ENCODE measurements around the gene INHA. TPM values are rescaled to one million over a fixed set of nuclear protein-coding genes. Genes with fewer than 3 reads are reported as not detected.

Gene INHA
- total RNA-seq, 3 donors from 2014 or later (not counting 1 experiment from before 2014, with no cell fraction given): not detected

DNA sequence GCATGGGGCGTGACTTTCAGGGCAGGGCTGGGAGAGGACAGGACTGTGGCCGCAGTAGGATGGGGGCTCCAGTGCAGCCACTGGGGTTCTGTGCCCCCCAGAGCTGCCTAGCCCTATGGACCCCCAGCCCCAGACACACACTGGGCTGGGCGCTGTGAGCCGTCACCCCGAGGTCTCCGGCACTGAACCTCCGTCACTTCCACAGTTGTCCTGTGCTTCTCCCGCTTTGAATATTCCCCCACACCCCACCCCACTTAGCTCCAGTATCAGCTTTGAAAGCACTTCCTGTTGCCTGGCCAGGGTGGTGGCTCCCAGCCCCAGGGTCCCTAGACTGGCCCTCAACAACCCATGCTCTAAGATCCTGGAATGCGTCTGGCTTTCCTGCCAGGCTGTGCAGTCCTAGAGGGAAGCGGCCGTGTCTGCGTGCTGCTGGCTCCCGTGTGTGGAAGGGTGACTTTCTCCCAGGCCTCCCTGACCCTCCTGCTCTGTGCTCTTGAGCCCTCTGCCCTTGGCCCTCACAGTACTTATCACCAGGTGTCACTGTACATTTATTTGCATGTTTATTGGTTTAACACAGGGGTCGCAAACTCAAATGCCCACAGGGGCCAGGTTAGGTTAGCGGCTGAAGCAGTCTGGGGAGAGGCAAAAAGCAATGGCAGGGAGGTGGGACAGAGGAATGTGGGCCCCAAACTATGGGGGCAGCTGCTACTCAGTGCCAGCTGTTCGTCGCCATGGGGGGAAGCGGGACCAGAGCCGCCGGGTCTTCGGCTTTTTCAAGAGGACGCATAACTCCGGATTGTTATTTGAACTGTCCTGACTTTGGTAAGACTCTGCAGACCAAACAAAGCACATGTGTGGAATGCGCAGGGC, 10.7 kb upstream of the INHA start:
- no peak overlapping the region for H3K27ac Mint-ChIP-seq
- intact Hi-C loops (cut with micrococcal nuclease): no loop called here
- no peak for ATAC-seq
- H3K9me3 Mint-ChIP-seq: no peaks in the 10 kb centered on the region
- no peaks in the 10 kb centered on the region for H3K36me3 Mint-ChIP-seq
- Histone ChIP-seq H3K4me1 (ENCODE audit: control insufficient read depth, insufficient read depth, low read length) (no peaks in the 10 kb centered on the region), H3K27ac (ENCODE audit: low read length) (no peak overlapping the region), H3K4me3 (ENCODE audit: low read length) (no peak overlapping the region), H3K27me3 (ENCODE audit: control insufficient read depth, insufficient read depth, low read length) (no peaks in the 10 kb centered on the region), H3K36me3 (ENCODE audit: control insufficient read depth, insufficient read depth, low read length) (no peaks in the 10 kb centered on the region), H3K9me3 (ENCODE audit: control insufficient read depth, insufficient read depth, low read length) (no peaks in the 10 kb centered on the region)
- no peaks in the 10 kb centered on the region for H3K4me1 Mint-ChIP-seq
- H3K4me3 Mint-ChIP-seq: no peak overlapping the region
- TF ChIP-seq, protein P1, sequence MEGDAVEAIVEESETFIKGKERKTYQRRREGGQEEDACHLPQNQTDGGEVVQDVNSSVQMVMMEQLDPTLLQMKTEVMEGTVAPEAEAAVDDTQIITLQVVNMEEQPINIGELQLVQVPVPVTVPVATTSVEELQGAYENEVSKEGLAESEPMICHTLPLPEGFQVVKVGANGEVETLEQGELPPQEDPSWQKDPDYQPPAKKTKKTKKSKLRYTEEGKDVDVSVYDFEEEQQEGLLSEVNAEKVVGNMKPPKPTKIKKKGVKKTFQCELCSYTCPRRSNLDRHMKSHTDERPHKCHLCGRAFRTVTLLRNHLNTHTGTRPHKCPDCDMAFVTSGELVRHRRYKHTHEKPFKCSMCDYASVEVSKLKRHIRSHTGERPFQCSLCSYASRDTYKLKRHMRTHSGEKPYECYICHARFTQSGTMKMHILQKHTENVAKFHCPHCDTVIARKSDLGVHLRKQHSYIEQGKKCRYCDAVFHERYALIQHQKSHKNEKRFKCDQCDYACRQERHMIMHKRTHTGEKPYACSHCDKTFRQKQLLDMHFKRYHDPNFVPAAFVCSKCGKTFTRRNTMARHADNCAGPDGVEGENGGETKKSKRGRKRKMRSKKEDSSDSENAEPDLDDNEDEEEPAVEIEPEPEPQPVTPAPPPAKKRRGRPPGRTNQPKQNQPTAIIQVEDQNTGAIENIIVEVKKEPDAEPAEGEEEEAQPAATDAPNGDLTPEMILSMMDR (IDR thresholded peaks at IDR 0.05): no peak
- no peak for DNase-seq
- peaks cover 8 to 17% of the 10 kb centered on the region in 2 donors for H3K27me3 Mint-ChIP-seq (ENCODE audit: low read depth in 2 of 2)
- 91% methylated on average over 24 of the region's 24 CpGs for WGBS (ENCODE audit: insufficient coverage)

DNA sequence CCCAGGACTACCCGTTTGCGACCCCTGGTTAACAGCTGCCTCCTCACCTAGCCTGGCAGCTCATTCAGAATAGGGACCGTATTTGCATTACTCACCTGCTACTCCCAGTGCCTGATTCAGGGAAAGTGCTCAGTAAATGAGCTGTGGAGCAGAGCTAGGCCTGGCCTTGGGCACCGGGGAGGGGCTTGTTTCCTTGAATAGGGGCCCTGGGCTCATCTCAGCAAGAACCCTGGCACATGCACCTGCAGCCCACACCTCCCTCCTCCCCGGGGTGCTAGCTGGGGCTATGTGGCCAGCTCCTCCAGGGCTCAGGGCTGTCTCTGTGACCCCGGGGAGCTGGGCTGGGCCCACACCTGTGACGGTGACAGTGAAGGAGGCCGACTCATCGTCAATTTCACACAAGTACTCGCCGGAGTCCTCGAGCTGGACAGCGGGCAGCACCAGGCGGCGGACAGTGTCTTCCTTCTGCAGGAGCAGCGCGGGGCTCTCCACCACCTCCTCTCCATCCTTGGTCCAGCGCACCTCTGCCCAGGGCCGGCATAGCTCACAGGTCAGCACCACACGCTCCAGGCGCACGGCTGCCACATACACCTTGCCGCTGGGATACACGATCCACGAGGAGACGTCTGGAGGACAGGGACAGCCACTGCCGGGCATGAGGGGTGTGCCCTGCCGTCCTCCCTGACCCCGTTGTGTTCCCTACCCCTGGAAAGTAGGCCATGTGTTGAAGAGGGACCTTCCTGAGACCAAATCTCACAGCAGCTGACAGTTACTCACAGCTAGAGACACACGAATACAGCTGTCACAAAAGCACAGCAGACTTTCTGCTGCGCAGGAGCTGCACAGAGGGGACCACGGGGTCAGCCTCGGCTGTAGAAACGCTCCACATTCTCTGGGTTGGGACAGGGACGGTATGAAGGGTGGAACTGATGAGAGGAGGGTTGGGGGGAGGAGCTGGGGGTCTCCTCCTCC, 9.8 kb upstream of the INHA start:
- Histone ChIP-seq H3K36me3 (ENCODE audit: control insufficient read depth, insufficient read depth, low read length) (no peaks in the 10 kb centered on the region), H3K9me3 (ENCODE audit: control insufficient read depth, insufficient read depth, low read length) (no peaks in the 10 kb centered on the region), H3K4me1 (ENCODE audit: control insufficient read depth, insufficient read depth, low read length) (no peaks in the 10 kb centered on the region), H3K27ac (ENCODE audit: low read length) (no peak overlapping the region), H3K27me3 (ENCODE audit: control insufficient read depth, insufficient read depth, low read length) (no peaks in the 10 kb centered on the region), H3K4me3 (ENCODE audit: low read length) (no peak overlapping the region)
- intact Hi-C loops (cut with micrococcal nuclease): no loop called here
- Mint-ChIP-seq H3K4me3 (no peak overlapping the region), H3K27me3 (ENCODE audit: low read depth in 2 of 2) (peaks cover 14 to 20% of the 10 kb centered on the region in 2 donors), H3K4me1 (no peaks in the 10 kb centered on the region), H3K9me3 (no peaks in the 10 kb centered on the region), H3K27ac (no peak overlapping the region), H3K36me3 (no peaks in the 10 kb centered on the region)
- TF ChIP-seq, protein P1 (IDR thresholded peaks at IDR 0.05): no peak
- whole genome bisulfite sequencing (ENCODE audit: insufficient coverage): 87% methylated on average over 35 of the region's 35 CpGs
- DNase-seq (no peak), ATAC-seq (no peak)

DNA sequence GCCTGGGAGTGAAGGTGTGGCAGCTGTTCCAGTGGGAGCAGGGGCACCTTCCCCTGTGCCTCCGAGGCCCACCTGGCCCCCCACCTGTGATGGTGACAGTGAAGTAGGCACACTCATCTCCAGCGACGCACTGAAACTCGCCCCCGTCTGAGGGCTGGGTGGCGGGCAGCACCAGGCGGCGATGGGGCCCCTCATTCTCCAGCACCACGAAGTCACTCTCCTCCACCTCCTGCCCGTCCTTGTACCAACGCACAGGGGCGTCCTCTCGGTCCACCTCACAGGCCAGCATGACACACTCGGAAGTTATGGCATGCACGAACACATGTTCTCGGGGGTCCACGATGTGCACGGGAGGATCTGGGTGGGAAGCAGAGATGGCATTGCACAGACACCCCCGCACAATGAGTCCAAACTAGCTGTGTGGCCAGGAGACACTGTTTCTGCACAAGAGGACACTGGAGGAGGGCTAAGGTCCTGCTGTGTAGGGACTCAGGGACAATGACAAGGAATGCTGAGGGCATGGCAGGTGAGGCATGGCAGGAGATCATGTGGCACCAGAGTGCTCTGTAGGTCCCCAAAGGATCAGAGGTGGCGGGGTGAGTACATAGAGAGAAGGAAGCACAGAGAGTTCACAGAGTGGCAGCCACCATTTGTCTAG, 8.7 kb upstream of the INHA start:
- H3K27me3 ChIP-seq (ENCODE audit: control insufficient read depth, insufficient read depth, low read length): no peaks in the 10 kb centered on the region
- no peaks in the 10 kb centered on the region for H3K9me3 Mint-ChIP-seq
- H3K27ac ChIP-seq (ENCODE audit: low read length): no peak overlapping the region
- no peak overlapping the region for H3K4me3 ChIP-seq (ENCODE audit: low read length)
- H3K4me1 Mint-ChIP-seq: no peaks in the 10 kb centered on the region
- no peaks in the 10 kb centered on the region for H3K36me3 ChIP-seq (ENCODE audit: control insufficient read depth, insufficient read depth, low read length)
- no peaks in the 10 kb centered on the region for H3K36me3 Mint-ChIP-seq
- no peaks in the 10 kb centered on the region for H3K9me3 ChIP-seq (ENCODE audit: control insufficient read depth, insufficient read depth, low read length)
- no peak for ATAC-seq
- TF ChIP-seq, protein P1 (IDR thresholded peaks at IDR 0.05): no peak
- intact Hi-C loops (cut with micrococcal nuclease): no loop called here
- DNase-seq: no peak
- WGBS (ENCODE audit: insufficient coverage): 87% methylated on average over 20 of the region's 20 CpGs
- peaks cover 20 to 24% of the 10 kb centered on the region in 2 donors for H3K27me3 Mint-ChIP-seq (ENCODE audit: low read depth in 2 of 2)
- H3K4me3 Mint-ChIP-seq: no peak overlapping the region
- H3K4me1 ChIP-seq (ENCODE audit: control insufficient read depth, insufficient read depth, low read length): no peaks in the 10 kb centered on the region
- no peak overlapping the region for H3K27ac Mint-ChIP-seq

Measured in natural killer cell (primary cell).